Mesendoderm (in vitro differentiated cells): Measurements from ENCODE around the gene EFCAB13.

Experiments
- DNase-seq: peaks from one replicate; pipeline ENCODE4 v3.0.0; 2013
- H2AK5ac ChIP-seq: 2 replicates; pipeline ENCODE4 v1.6.1; 2013; ENCODE audit warnings: low read length, inconsistent platforms
- H2BK120ac ChIP-seq: 2 replicates; pipeline ENCODE4 v1.6.1; 2013; ENCODE audit warnings: low read depth, mild to moderate bottlenecking, low read length, moderate library complexity, mixed read lengths
- H2BK15ac ChIP-seq: replicated peaks from 2 replicates; pipeline ENCODE4 v1.6.1; 2013; ENCODE audit warnings: low read depth, mild to moderate bottlenecking, moderate library complexity
- H2BK5ac ChIP-seq: 2 replicates; pipeline ENCODE4 v1.6.1; 2013; ENCODE audit warnings: low read length, inconsistent platforms
- H3K18ac ChIP-seq: 2 replicates; pipeline ENCODE4 v1.6.1; 2013; ENCODE audit warnings: mild to moderate bottlenecking, low read length, mixed read lengths
- H3K23ac ChIP-seq: one replicate; pipeline ENCODE4 v1.6.1; 2013; ENCODE audit warnings: low read length
- H3K27ac ChIP-seq: 2 replicates; pipeline ENCODE4 v1.5.1; 2013; ENCODE audit warnings: low read depth, mild to moderate bottlenecking, inconsistent platforms, low read length, moderate library complexity
- H3K27me3 ChIP-seq: 2 replicates; pipeline ENCODE4 v1.6.1; 2013; ENCODE audit warnings: low read length, control low read depth, mild to moderate bottlenecking, inconsistent platforms; ENCODE audit not compliant: insufficient read depth, poor library complexity
- H3K36me3 ChIP-seq: 2 replicates; pipeline ENCODE4 v1.6.1; 2013; ENCODE audit warnings: low read length, inconsistent platforms; ENCODE audit not compliant: control insufficient read depth, insufficient read depth
- H3K4ac ChIP-seq: one replicate; pipeline ENCODE4 v1.6.1; 2013; ENCODE audit warnings: low read depth, mild to moderate bottlenecking, low read length, moderate library complexity
- H3K4me1 ChIP-seq: 2 replicates; pipeline ENCODE4 v1.6.1; 2013; ENCODE audit warnings: low read depth, low read length, inconsistent platforms; ENCODE audit not compliant: control insufficient read depth
- H3K4me2 ChIP-seq: 2 replicates; pipeline ENCODE4 v1.6.1; 2013; ENCODE audit warnings: low read length
- H3K4me3 ChIP-seq: 2 replicates; pipeline ENCODE4 v1.5.1; 2013; ENCODE audit warnings: mild to moderate bottlenecking, low read length
- H3K56ac ChIP-seq: one replicate; pipeline ENCODE4 v1.6.1; 2013; ENCODE audit warnings: low read length
- H3K79me1 ChIP-seq: 2 replicates; pipeline ENCODE4 v1.6.1; 2013; ENCODE audit warnings: low read length, inconsistent platforms
- H3K79me2 ChIP-seq: 2 replicates; pipeline ENCODE4 v1.6.1; 2013; ENCODE audit warnings: mild to moderate bottlenecking, low read length; ENCODE audit not compliant: control insufficient read depth, insufficient read depth
- H3K9ac ChIP-seq: 2 replicates; pipeline ENCODE4 v1.6.1; 2013; ENCODE audit warnings: low read length, inconsistent platforms
- H4K5ac ChIP-seq: one replicate; pipeline ENCODE4 v1.6.1; 2013; ENCODE audit warnings: low read length
- H4K8ac ChIP-seq: one replicate; pipeline ENCODE4 v1.6.1; 2013; ENCODE audit warnings: low read depth, mild to moderate bottlenecking, control low read depth, low read length, moderate library complexity
- WGBS: extraction: QIAGEN DNeasy Blood & Tissue Kit; methylation state at CpG from one replicate; pipeline ENCODE4 v1.1.7; 2013; ENCODE audit warnings: low lambda C conversion rate, missing lambda C conversion rate; ENCODE audit not compliant: insufficient coverage; ENCODE audit errors: extremely low coverage; 5-methylcytosine and 5-hydroxymethylcytosine counted together

Gene EFCAB13

DNA sequence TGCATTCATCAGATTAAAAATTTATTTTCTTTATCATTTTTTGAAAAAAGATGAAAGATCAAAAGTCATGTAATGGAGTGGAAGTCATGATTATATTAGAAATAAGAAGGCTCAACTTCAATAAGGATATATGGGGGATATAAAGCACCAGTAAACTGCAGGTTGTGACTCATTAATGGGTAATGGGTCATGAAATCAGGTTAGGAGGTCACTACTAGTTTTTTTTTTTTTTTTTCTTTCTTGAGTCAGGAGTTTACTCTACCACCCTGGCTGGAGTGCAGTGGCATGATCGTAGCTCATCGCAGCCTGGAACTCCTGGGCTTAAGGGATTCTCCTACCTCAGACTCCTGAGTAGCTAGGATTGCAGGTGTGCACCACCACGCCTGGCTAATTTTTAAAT is 14.3 kb downstream of the EFCAB13 start:
- H2AK5ac ChIP-seq = no peak overlapping the region
- no peak overlapping the region for H4K5ac ChIP-seq
- no peak for DNase-seq
- H3K18ac ChIP-seq = no peak overlapping the region
- no peak overlapping the region for H4K8ac ChIP-seq
- no peaks in the 10 kb centered on the region for H3K79me1 ChIP-seq
- no peak overlapping the region for H3K56ac ChIP-seq
- H3K4me2 ChIP-seq = no peak overlapping the region
- no peak overlapping the region for H2BK15ac ChIP-seq
- H2BK5ac ChIP-seq = no peak overlapping the region
- no peaks in the 10 kb centered on the region for H3K79me2 ChIP-seq
- no CpG with 5 or more reads among the region's 3 CpGs for WGBS
- H3K27me3 ChIP-seq = no peaks in the 10 kb centered on the region
- no peak overlapping the region for H3K4me3 ChIP-seq
- H3K27ac ChIP-seq = no peak overlapping the region
- H3K4me1 ChIP-seq = no peaks in the 10 kb centered on the region
- H3K4ac ChIP-seq = no peak overlapping the region
- H3K36me3 ChIP-seq = no peaks in the 10 kb centered on the region
- H2BK120ac ChIP-seq = no peak overlapping the region
- no peak overlapping the region for H3K9ac ChIP-seq
- no peak overlapping the region for H3K23ac ChIP-seq

GRCh38 chr17:47352848-47353247 is 29.1 kb downstream of the EFCAB13 start:
- Histone ChIP-seq H3K4me1 (no peaks in the 10 kb centered on the region), H2AK5ac (no peak overlapping the region), H2BK5ac (no peak overlapping the region), H3K27ac (no peak overlapping the region), H3K4me3 (no peak overlapping the region), H2BK120ac (no peak overlapping the region), H2BK15ac (no peak overlapping the region), H3K56ac (no peak overlapping the region), H3K27me3 (no peaks in the 10 kb centered on the region), H3K9ac (no peak overlapping the region), H3K4ac (no peak overlapping the region), H4K5ac (no peak overlapping the region), H3K79me2 (no peaks in the 10 kb centered on the region), H3K79me1 (no peaks in the 10 kb centered on the region), H3K4me2 (no peak overlapping the region), H3K18ac (no peak overlapping the region), H4K8ac (no peak overlapping the region), H3K23ac (no peak overlapping the region), H3K36me3 (no peaks in the 10 kb centered on the region)
- DNase-seq = no peak
- no CpG with 5 or more reads among the region's 1 CpG for WGBS

DNA sequence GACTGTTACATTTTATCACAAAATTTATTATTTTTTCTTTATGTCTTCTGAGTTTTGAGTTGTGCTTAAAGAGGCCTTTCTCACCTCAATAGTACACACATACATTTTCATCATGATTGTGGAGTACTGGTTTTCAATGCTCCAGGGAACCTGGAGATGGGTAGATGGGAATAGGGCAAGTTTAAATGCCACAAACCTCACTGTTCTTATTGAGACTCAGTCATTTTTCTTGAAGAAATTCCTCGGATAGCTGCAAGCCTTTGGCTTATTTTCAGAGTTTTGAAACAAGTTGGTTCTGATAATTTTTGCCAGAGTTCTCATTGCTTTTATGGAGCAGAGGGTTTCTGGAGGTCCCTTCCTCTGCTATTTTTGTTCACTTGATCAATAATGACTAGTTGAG is 34.9 kb downstream of the EFCAB13 start:
- Histone ChIP-seq H3K9ac (no peak overlapping the region), H2BK120ac (no peak overlapping the region), H3K18ac (no peak overlapping the region), H3K27me3 (no peaks in the 10 kb centered on the region), H3K79me2 (no peaks in the 10 kb centered on the region), H3K4me2 (no peak overlapping the region), H3K56ac (no peak overlapping the region), H3K4ac (no peak overlapping the region), H2BK15ac (no peak overlapping the region), H3K23ac (no peak overlapping the region), H3K36me3 (no peaks in the 10 kb centered on the region), H3K79me1 (no peaks in the 10 kb centered on the region), H4K5ac (no peak overlapping the region), H3K4me1 (no peaks in the 10 kb centered on the region), H2BK5ac (no peak overlapping the region), H4K8ac (no peak overlapping the region), H3K4me3 (no peak overlapping the region), H3K27ac (no peak overlapping the region), H2AK5ac (no peak overlapping the region)
- DNase-seq = no peak
- no CpG with 5 or more reads among the region's 1 CpG for WGBS

DNA sequence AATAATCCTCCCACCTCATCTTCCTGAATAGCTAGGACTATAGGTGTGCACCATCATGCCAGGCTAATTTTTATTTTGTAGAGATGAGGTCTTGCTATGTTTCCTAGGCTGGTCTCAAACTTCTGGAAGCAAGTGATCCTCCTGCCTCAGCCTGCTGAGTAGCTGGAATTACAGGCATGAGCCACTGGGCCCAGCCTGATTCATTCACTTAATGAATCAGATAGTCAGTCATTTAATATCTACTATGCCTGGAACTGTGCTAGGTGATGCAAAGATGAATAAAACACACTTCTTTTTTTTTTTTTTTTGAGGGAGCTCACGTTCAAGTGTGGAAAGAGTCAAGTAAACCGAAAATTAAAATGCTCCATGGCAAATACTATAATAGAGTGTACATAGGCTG is 39.4 kb downstream of the EFCAB13 start:
- H3K79me2 ChIP-seq = no peaks in the 10 kb centered on the region

GRCh38 chr17:47367257-47367656 is 43.5 kb downstream of the EFCAB13 start:
- H2BK15ac ChIP-seq = no peak overlapping the region
- no peaks in the 10 kb centered on the region for H3K27me3 ChIP-seq
- no peak overlapping the region for H3K4me3 ChIP-seq
- DNase-seq = no peak
- H3K9ac ChIP-seq = no peak overlapping the region
- H3K4me1 ChIP-seq = no peaks in the 10 kb centered on the region
- no peak overlapping the region for H3K27ac ChIP-seq
- WGBS = no CpG with 5 or more reads among the region's 10 CpGs
- H4K5ac ChIP-seq = no peak overlapping the region
- no peak overlapping the region for H3K18ac ChIP-seq
- no peaks in the 10 kb centered on the region for H3K36me3 ChIP-seq
- H3K79me2 ChIP-seq = no peaks in the 10 kb centered on the region
- H2AK5ac ChIP-seq = no peak overlapping the region
- H3K4me2 ChIP-seq = no peak overlapping the region
- no peak overlapping the region for H3K23ac ChIP-seq
- H3K79me1 ChIP-seq = no peaks in the 10 kb centered on the region
- H2BK5ac ChIP-seq = no peak overlapping the region
- no peak overlapping the region for H3K4ac ChIP-seq
- no peak overlapping the region for H3K56ac ChIP-seq
- no peak overlapping the region for H4K8ac ChIP-seq
- H2BK120ac ChIP-seq = no peak overlapping the region

More for the DNA sequence above, 39.4 kb downstream of the EFCAB13 start:
- Histone ChIP-seq H3K9ac (no peak overlapping the region), H3K79me1 (no peaks in the 10 kb centered on the region), H3K4me1 (no peaks in the 10 kb centered on the region), H3K4me2 (no peak overlapping the region), H3K4ac (no peak overlapping the region), H3K27me3 (no peaks in the 10 kb centered on the region), H3K36me3 (no peaks in the 10 kb centered on the region), H3K23ac (no peak overlapping the region), H3K27ac (no peak overlapping the region), H2BK5ac (no peak overlapping the region), H3K4me3 (no peak overlapping the region), H2BK15ac (no peak overlapping the region), H2AK5ac (no peak overlapping the region), H4K8ac (no peak overlapping the region), H2BK120ac (no peak overlapping the region), H3K56ac (no peak overlapping the region), H3K18ac (no peak overlapping the region), H4K5ac (no peak overlapping the region)
- no peak for DNase-seq
- WGBS = no CpG with 5 or more reads among the region's 2 CpGs

- no peak overlapping the region for H3K27ac ChIP-seq
Observed at GRCh38 chr17:47368262-47368661, 44.5 kb downstream of the EFCAB13 start.

More at GRCh38 chr17:47368262-47368661, 44.5 kb downstream of the EFCAB13 start:
- Histone ChIP-seq H3K9ac (no peak overlapping the region), H2BK120ac (no peak overlapping the region), H2BK5ac (no peak overlapping the region), H3K79me1 (no peaks in the 10 kb centered on the region), H4K5ac (no peak overlapping the region), H2AK5ac (no peak overlapping the region), H2BK15ac (no peak overlapping the region), H3K23ac (no peak overlapping the region), H3K36me3 (no peaks in the 10 kb centered on the region), H3K4me2 (no peak overlapping the region), H3K4me1 (no peaks in the 10 kb centered on the region), H4K8ac (no peak overlapping the region), H3K4me3 (no peak overlapping the region), H3K56ac (no peak overlapping the region), H3K18ac (no peak overlapping the region), H3K27me3 (no peaks in the 10 kb centered on the region), H3K4ac (no peak overlapping the region), H3K79me2 (no peaks in the 10 kb centered on the region)
- no peak for DNase-seq
- WGBS = no CpG with 5 or more reads among the region's 3 CpGs
